IMR-90 (cell line): ENCODE data around the gene PP2D1.
"Not testable (repeated sequence)": the region's sequence is repeated elsewhere in the genome, so short reads cannot be mapped to it uniquely, and the experiment has no call there.

Source experiments
- BHLHE40 ChIP-seq: fragments of 150-350 bp; IDR thresholded peaks from 2 replicates; pipeline ENCODE4 v1.6.1; 2016; ENCODE audit warnings: mild to moderate bottlenecking, low read depth, low read length
- CEBPB ChIP-seq: IDR thresholded peaks from 2 replicates; pipeline ENCODE4 v1.6.1; 2012; ENCODE audit warnings: low read depth, low read length, improper control_type of control experiment
- MAFK ChIP-seq: IDR thresholded peaks from 2 replicates; pipeline ENCODE4 v1.6.1; 2012; ENCODE audit warnings: low read depth, low read length, improper control_type of control experiment
- MXI1 ChIP-seq: IDR thresholded peaks from 2 replicates; pipeline ENCODE4 v1.6.1; 2012; ENCODE audit warnings: low read depth, mild to moderate bottlenecking, low read length, moderate library complexity, borderline replicate concordance
- POLR2A ChIP-seq: IDR thresholded peaks from 2 replicates; pipeline ENCODE4 v1.6.1; 2012; ENCODE audit warnings: mild to moderate bottlenecking, low read depth, low read length
- RAD21 ChIP-seq: IDR thresholded peaks from 2 replicates; pipeline ENCODE4 v1.6.1; 2012; ENCODE audit warnings: low read length, improper control_type of control experiment
- TF ChIP-seq, protein P1 (sequence below): conservative IDR thresholded peaks from 2 replicates; pipeline ENCODE4 v1.5.1; 2012; ENCODE audit warnings: mild to moderate bottlenecking, low read depth, low read length, improper control_type of control experiment
- TF ChIP-seq, protein P2 (sequence below): fragments of 150-350 bp; IDR thresholded peaks from 2 replicates; pipeline ENCODE4 v1.6.1; 2017; ENCODE audit warnings: mild to moderate bottlenecking, antibody characterized with exemption, low read length, low read depth
- TF ChIP-seq, protein P3 (sequence below): fragments of 150-350 bp; IDR thresholded peaks from 2 replicates; pipeline ENCODE4 v1.6.1; 2016; ENCODE audit warnings: low read depth, mild to moderate bottlenecking, low read length, moderate library complexity, borderline replicate concordance

DNA sequence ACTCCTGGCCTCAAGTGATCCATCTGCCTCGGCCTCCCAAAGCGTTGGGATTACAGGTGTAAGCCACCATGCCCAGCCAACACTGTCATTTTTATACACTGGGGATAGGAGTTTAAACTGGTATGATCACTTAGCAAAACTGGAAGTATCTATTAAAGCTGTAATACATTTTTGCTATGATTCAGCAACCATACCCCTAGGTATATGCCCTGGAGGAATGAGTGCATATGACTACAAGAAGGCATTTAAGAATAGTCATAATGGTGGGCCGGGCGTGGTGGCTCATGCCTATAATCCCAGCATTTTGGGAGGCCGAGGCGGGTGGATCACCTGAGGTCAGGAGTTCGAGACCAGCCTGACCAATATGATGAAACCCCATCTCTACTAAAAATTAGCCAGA lies 19.9 kb upstream of the PP2D1 start:
- not testable (repeated sequence) for TF ChIP-seq POLR2A, BHLHE40, CEBPB, RAD21, MAFK, MXI1
- TF ChIP-seq, protein P1, sequence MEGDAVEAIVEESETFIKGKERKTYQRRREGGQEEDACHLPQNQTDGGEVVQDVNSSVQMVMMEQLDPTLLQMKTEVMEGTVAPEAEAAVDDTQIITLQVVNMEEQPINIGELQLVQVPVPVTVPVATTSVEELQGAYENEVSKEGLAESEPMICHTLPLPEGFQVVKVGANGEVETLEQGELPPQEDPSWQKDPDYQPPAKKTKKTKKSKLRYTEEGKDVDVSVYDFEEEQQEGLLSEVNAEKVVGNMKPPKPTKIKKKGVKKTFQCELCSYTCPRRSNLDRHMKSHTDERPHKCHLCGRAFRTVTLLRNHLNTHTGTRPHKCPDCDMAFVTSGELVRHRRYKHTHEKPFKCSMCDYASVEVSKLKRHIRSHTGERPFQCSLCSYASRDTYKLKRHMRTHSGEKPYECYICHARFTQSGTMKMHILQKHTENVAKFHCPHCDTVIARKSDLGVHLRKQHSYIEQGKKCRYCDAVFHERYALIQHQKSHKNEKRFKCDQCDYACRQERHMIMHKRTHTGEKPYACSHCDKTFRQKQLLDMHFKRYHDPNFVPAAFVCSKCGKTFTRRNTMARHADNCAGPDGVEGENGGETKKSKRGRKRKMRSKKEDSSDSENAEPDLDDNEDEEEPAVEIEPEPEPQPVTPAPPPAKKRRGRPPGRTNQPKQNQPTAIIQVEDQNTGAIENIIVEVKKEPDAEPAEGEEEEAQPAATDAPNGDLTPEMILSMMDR = not testable (repeated sequence)
- TF ChIP-seq, protein P2, sequence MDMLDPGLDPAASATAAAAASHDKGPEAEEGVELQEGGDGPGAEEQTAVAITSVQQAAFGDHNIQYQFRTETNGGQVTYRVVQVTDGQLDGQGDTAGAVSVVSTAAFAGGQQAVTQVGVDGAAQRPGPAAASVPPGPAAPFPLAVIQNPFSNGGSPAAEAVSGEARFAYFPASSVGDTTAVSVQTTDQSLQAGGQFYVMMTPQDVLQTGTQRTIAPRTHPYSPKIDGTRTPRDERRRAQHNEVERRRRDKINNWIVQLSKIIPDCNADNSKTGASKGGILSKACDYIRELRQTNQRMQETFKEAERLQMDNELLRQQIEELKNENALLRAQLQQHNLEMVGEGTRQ = not testable (repeated sequence)
- TF ChIP-seq, protein P3, sequence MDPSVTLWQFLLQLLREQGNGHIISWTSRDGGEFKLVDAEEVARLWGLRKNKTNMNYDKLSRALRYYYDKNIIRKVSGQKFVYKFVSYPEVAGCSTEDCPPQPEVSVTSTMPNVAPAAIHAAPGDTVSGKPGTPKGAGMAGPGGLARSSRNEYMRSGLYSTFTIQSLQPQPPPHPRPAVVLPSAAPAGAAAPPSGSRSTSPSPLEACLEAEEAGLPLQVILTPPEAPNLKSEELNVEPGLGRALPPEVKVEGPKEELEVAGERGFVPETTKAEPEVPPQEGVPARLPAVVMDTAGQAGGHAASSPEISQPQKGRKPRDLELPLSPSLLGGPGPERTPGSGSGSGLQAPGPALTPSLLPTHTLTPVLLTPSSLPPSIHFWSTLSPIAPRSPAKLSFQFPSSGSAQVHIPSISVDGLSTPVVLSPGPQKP = not testable (repeated sequence)
